B cell (primary cell): Measurements from ENCODE around the gene DSG4. TPM values are rescaled to one million over a fixed set of nuclear protein-coding genes. Genes with fewer than 3 reads are reported as not detected.

Experiments
- ATAC-seq: fragments of 200-7000 bp; cut with Tn5 transposase; one replicate; pipeline ENCODE4 v1.10.0; 2021; ENCODE audit warnings: low read depth, mild to moderate bottlenecking, moderate number of reproducible peaks, moderate library complexity
- CTCF ChIA-PET: fragments of 350-600 bp; sonication (Branson Sonifier 250); formaldehyde crosslinking; loops from one replicate; lab custom pipeline; 2021; ENCODE audit warnings: antibody characterized with exemption, inconsistent platforms; lab: Charles Lee
- POLR2A ChIA-PET: fragments of 350-600 bp; sonication (Branson Sonifier 250); formaldehyde crosslinking; loops from one replicate; lab custom pipeline; 2021; ENCODE audit warnings: antibody characterized with exemption; lab: Charles Lee
- DNase-seq: peaks from one replicate; pipeline ENCODE4 v3.0.0; 2013
- H2AFZ ChIP-seq: 2 replicates; pipeline ENCODE4 v1.6.1; 2012; ENCODE audit warnings: mild to moderate bottlenecking, low read depth, low read length; ENCODE audit not compliant: insufficient read depth, poor library complexity, severe bottlenecking
- H3K27ac ChIP-seq, 2 donors: 1 replicate in 1 of 2; 2 replicates in 1 of 2; pipeline ENCODE4 v1.5.1; 2012 to 2013; ENCODE audit warnings: low read length in 2 of 2, mild to moderate bottlenecking in 2 of 2, moderate library complexity in 1 of 2
- H3K27me3 ChIP-seq, 4 experiments: fragments of 200-600 bp in 1 of 4; sonication (generic) in 1 of 4; replicated peaks in 1 of 4; 1 replicate in 2 of 4; 2 replicates in 2 of 4; pipeline versions ENCODE4 v1.6.1 to v1.7.0; 2013 to 2016; ENCODE audit warnings: low read length in 3 of 4, mild to moderate bottlenecking in 2 of 4, mixed read lengths in 1 of 4, moderate library complexity in 1 of 4; ENCODE audit not compliant: insufficient read depth in 4 of 4, control insufficient read depth in 3 of 4; ENCODE audit errors: control extremely low read depth in 1 of 4
- H3K36me3 ChIP-seq, 2 experiments: replicated peaks in 1 of 2; 1 replicate in 1 of 2; 2 replicates in 1 of 2; pipeline versions ENCODE4 v1.6.1 to v1.7.1; 2013; ENCODE audit warnings: low read length in 1 of 2; ENCODE audit not compliant: insufficient read depth in 2 of 2, control insufficient read depth in 1 of 2; ENCODE audit errors: control extremely low read depth in 1 of 2, extremely low read depth in 1 of 2
- H3K4me1 ChIP-seq, 2 donors: fragments of 200-600 bp in 1 of 2; sonication (generic) in 1 of 2; 1 replicate in 1 of 2; 2 replicates in 1 of 2; pipeline versions ENCODE4 v1.5.1 to v1.6.1; 2013 to 2017; ENCODE audit warnings: low read length in 2 of 2; ENCODE audit not compliant: control insufficient read depth in 2 of 2, insufficient read depth in 2 of 2
- H3K4me2 ChIP-seq: replicated peaks from 2 replicates; pipeline ENCODE3; 2012; ENCODE audit warnings: mild to moderate bottlenecking, low read depth, low read length; ENCODE audit not compliant: poor library complexity, severe bottlenecking
- H3K4me3 ChIP-seq, 5 experiments: fragments of 200-600 bp in 1 of 5; sonication (generic) in 1 of 5; 1 replicate in 3 of 5; 2 replicates in 2 of 5; pipeline versions ENCODE4 v1.5.1 to v1.7.0; 2011 to 2016; ENCODE audit warnings: low read length in 4 of 5, mild to moderate bottlenecking in 4 of 5, low read depth in 2 of 5, control low read depth in 1 of 5, moderate library complexity in 1 of 5; ENCODE audit not compliant: insufficient read depth in 1 of 5; ENCODE audit errors: control extremely low read depth in 1 of 5, extremely low read depth in 1 of 5
- H3K79me2 ChIP-seq: fragments of 200-600 bp; sonication (generic); one replicate; pipeline ENCODE4 v1.6.0; 2016; ENCODE audit warnings: low read length; ENCODE audit not compliant: control insufficient read depth, insufficient read depth
- H3K9ac ChIP-seq: fragments of 200-600 bp; sonication (generic); 2 replicates; pipeline ENCODE4 v1.6.1; 2017; ENCODE audit warnings: mild to moderate bottlenecking, low read length, moderate library complexity
- H3K9me3 ChIP-seq, 3 donors: one replicate each; pipeline versions ENCODE4 v1.6.1 to v1.7.1; 2013; ENCODE audit warnings: low read length in 2 of 3; ENCODE audit not compliant: control insufficient read depth in 2 of 3, insufficient read depth in 1 of 3; ENCODE audit errors: control extremely low read depth in 1 of 3
- H4K20me1 ChIP-seq: 2 replicates; pipeline ENCODE4 v1.6.0; 2012; ENCODE audit warnings: mild to moderate bottlenecking, low read length; ENCODE audit not compliant: insufficient read depth, control insufficient read depth, poor library complexity, severe bottlenecking
- H3K27ac Mint-ChIP-seq: one replicate; pipeline ENCODE4 v1.8.0; 2021; ENCODE audit warnings: mixed read lengths
- H3K27me3 Mint-ChIP-seq: one replicate; pipeline ENCODE4 v1.8.0; 2021; ENCODE audit warnings: mixed read lengths
- H3K4me1 Mint-ChIP-seq: one replicate; pipeline ENCODE4 v1.8.0; 2021; ENCODE audit warnings: mixed read lengths
- H3K4me3 Mint-ChIP-seq: one replicate; pipeline ENCODE4 v1.8.0; 2021; ENCODE audit warnings: mixed read lengths
- H3K9me3 Mint-ChIP-seq: one replicate; pipeline ENCODE4 v1.8.0; 2022; ENCODE audit warnings: mixed read lengths; ENCODE audit not compliant: insufficient read depth
- CTCF ChIP-seq: fragments of 200-600 bp; IDR thresholded peaks from one replicate; pipeline ENCODE4 v1.8.0; 2022; ENCODE audit warnings: antibody characterized with exemption, mild to moderate bottlenecking
- EZH2 ChIP-seq: IDR thresholded peaks from 2 replicates; pipeline ENCODE4 v1.6.1; 2012; ENCODE audit warnings: borderline replicate concordance, low read depth, mild to moderate bottlenecking, moderate library complexity, low read length; ENCODE audit not compliant: insufficient read depth, poor library complexity, severe bottlenecking
- WGBS: methylation state at CpG from one replicate; pipeline ENCODE4 v1.1.5; 2013; ENCODE audit warnings: missing lambda C conversion rate; ENCODE audit not compliant: insufficient coverage; 5-methylcytosine and 5-hydroxymethylcytosine counted together
- intact Hi-C: fragments of 100-400 bp; cut with micrococcal nuclease; formaldehyde crosslinking; loops from one replicate; pipeline ENCODE4 v1.10.0; 2022
- polyA plus RNA-seq: library from polyadenylated mRNA; depleted of rRNA; stranded (reverse); fragments of >200 nt; gene quantifications from 2 replicates; pipeline ENCODE4 v1.2.3, GENCODE V29; 2012
- total RNA-seq, 2 donors: library from RNA; stranded (reverse); fragments of 120-200 nt in 1 of 2; gene quantifications; 1 replicate in 1 of 2; 2 replicates in 1 of 2; pipeline versions ENCODE4 v1.2.3 to v1.2.4, GENCODE V29; 2013 to 2022

DSG4 gene
- total and polyA plus RNA-seq, 2 donors (not counting 1 experiment from before 2014, with no cell fraction given) = not detected

GRCh38 chr18:31439807-31440325 lies 63.3 kb downstream of the DSG4 start:
- H3K9me3 ChIP-seq = no peaks in the 10 kb centered on the region
- no peak overlapping the region for H3K4me3 ChIP-seq
- H3K4me2 ChIP-seq = no peak overlapping the region
- H3K4me1 ChIP-seq = no peaks in the 10 kb centered on the region
- no peaks in the 10 kb centered on the region for H3K27me3 Mint-ChIP-seq
- no peak overlapping the region for H3K4me3 Mint-ChIP-seq
- no peak overlapping the region for H3K9ac ChIP-seq
- H3K9me3 Mint-ChIP-seq = peaks cover 2% of the 10 kb centered on the region
- H3K27ac ChIP-seq = no peak overlapping the region
- H4K20me1 ChIP-seq = no peaks in the 10 kb centered on the region
- H3K27me3 ChIP-seq = no peaks in the 10 kb centered on the region
- no peaks in the 10 kb centered on the region for H3K4me1 Mint-ChIP-seq
- no peak overlapping the region for H2AFZ ChIP-seq
- ATAC-seq (no peak), DNase-seq (no peak)
- ChIA-PET CTCF (no interaction called here), POLR2A (no interaction called here)
- no peak for TF ChIP-seq CTCF
- TF ChIP-seq EZH2 = no peak
- no peaks in the 10 kb centered on the region for H3K79me2 ChIP-seq
- H3K36me3 ChIP-seq = no peaks in the 10 kb centered on the region
- no peak overlapping the region for H3K27ac Mint-ChIP-seq
- intact Hi-C loops = no loop called here
- WGBS = 88% methylated on average over 3 of the region's 6 CpGs

GRCh38 chr18:31440787-31441186 lies 64.2 kb downstream of the DSG4 start:
- WGBS = 100% methylated on average over 1 of the region's 6 CpGs
- H3K4me2 ChIP-seq = no peak overlapping the region
- Mint-ChIP-seq H3K27me3 (no peaks in the 10 kb centered on the region), H3K9me3 (peaks cover 2% of the 10 kb centered on the region), H3K27ac (no peak overlapping the region), H3K4me3 (no peak overlapping the region), H3K4me1 (no peaks in the 10 kb centered on the region)
- DNase-seq (no peak), ATAC-seq (no peak)
- H3K27me3 ChIP-seq = no peaks in the 10 kb centered on the region
- no peak overlapping the region for H3K9ac ChIP-seq
- intact Hi-C loops = no loop called here
- H3K4me1 ChIP-seq = no peaks in the 10 kb centered on the region
- ChIA-PET POLR2A (no interaction called here), CTCF (no interaction called here)
- no peak overlapping the region for H3K4me3 ChIP-seq
- H3K9me3 ChIP-seq = no peaks in the 10 kb centered on the region
- H4K20me1 ChIP-seq = no peaks in the 10 kb centered on the region
- TF ChIP-seq EZH2 (no peak), CTCF (no peak)
- H3K27ac ChIP-seq = no peak overlapping the region
- H2AFZ ChIP-seq = no peak overlapping the region
- no peaks in the 10 kb centered on the region for H3K79me2 ChIP-seq
- no peaks in the 10 kb centered on the region for H3K36me3 ChIP-seq
